HepG2 (cell line): ENCODE measurements around the gene NT5C3B. TPM values are rescaled to one million over a fixed set of nuclear protein-coding genes. Genes with fewer than 3 reads are reported as not detected.

Experiments used
- CEBPG ChIP-seq: IDR thresholded peaks from 2 replicates; pipeline ENCODE4 v1.6.1; 2016
- GATA4 ChIP-seq: sonication (generic); IDR thresholded peaks from 2 replicates; pipeline ENCODE4 v1.6.1; 2016; ENCODE audit warnings: antibody characterized with exemption, low read depth, borderline replicate concordance
- HDAC1 ChIP-seq: sonication (generic); formaldehyde crosslinking; IDR thresholded peaks from 2 replicates; pipeline ENCODE4 v1.5.1; 2020; ENCODE audit warnings: mild to moderate bottlenecking, missing genetic modification reagents
- KDM2A ChIP-seq: sonication (generic); formaldehyde crosslinking; IDR thresholded peaks from 2 replicates; pipeline ENCODE4 v1.4.0; 2020; ENCODE audit warnings: low read depth, missing genetic modification reagents, borderline replicate concordance
- RBM22 ChIP-seq: fragments of 200-400 bp; formaldehyde crosslinking; optimal IDR thresholded peaks from 2 replicates; pipeline ENCODE3; 2017; ENCODE audit warnings: mild to moderate bottlenecking, low read length, moderate library complexity
- SMC3 ChIP-seq: IDR thresholded peaks from 2 replicates; pipeline ENCODE4 v1.6.1; 2011; ENCODE audit warnings: low read length, improper control_type of control experiment
- SOX5 ChIP-seq: IDR thresholded peaks from 2 replicates; pipeline ENCODE4 v1.6.1; 2016; ENCODE audit warnings: borderline replicate concordance
- SRY ChIP-seq: sonication (generic); formaldehyde crosslinking; IDR thresholded peaks from 2 replicates; pipeline ENCODE4 v1.8.0; 2022; ENCODE audit warnings: mild to moderate bottlenecking, missing genetic modification reagents
- SUZ12 ChIP-seq: fragments of 150-350 bp; IDR thresholded peaks from 2 replicates; pipeline ENCODE4 v1.6.1; 2014; ENCODE audit warnings: low read depth, low read length
- TEAD2 ChIP-seq: sonication (generic); formaldehyde crosslinking; IDR thresholded peaks from 2 replicates; pipeline ENCODE4 v1.9.0; 2021; ENCODE audit warnings: missing genetic modification reagents
- ZEB1 ChIP-seq: IDR thresholded peaks from 2 replicates; pipeline ENCODE4 v1.6.1; 2012; ENCODE audit warnings: mild to moderate bottlenecking, low read depth, inconsistent platforms; ENCODE audit not compliant: insufficient replicate concordance
- ZNF496 ChIP-seq: sonication (generic); formaldehyde crosslinking; IDR thresholded peaks from 2 replicates; pipeline ENCODE4 v1.8.1; 2023; ENCODE audit warnings: mild to moderate bottlenecking, moderate library complexity, missing genetic modification reagents; ENCODE audit not compliant: insufficient replicate concordance
- ZNF891 ChIP-seq: sonication (generic); formaldehyde crosslinking; IDR thresholded peaks from 2 replicates; pipeline ENCODE4 v1.5.0; 2020; ENCODE audit warnings: mild to moderate bottlenecking, missing genetic modification reagents
- ZSCAN20 ChIP-seq: sonication (generic); formaldehyde crosslinking; IDR thresholded peaks from 2 replicates; pipeline ENCODE4 v1.4.0; 2020; ENCODE audit warnings: missing genetic modification reagents, mild to moderate bottlenecking, borderline replicate concordance
- polyA plus RNA-seq, 8 experiments: library from polyadenylated mRNA; depleted of rRNA in 3 of 8; stranded (reverse) in 7 of 8; unstranded in 1 of 8; fragments of >200 nt; fragmentation: Illumina TruSeq in 4 of 8; extraction: Trizol in 4 of 8; gene quantifications; 2 replicates each; pipeline versions ENCODE4 v1.2.1 to v1.2.3, GENCODE V29; 2011 to 2016; ENCODE audit warnings: low read depth in 4 of 8, missing spikeins in 1 of 8, mixed read lengths in 1 of 8; ENCODE audit not compliant: insufficient read depth in 1 of 8
- total RNA-seq, 5 experiments: library from RNA; depleted of rRNA; stranded (reverse); fragments of >200 nt; fragmentation: Illumina TruSeq; extraction: Trizol; gene quantifications; 2 replicates each; pipeline ENCODE4 v1.2.3, GENCODE V29; 2016; ENCODE audit warnings: low read depth in 1 of 5
- TF ChIP-seq, protein P1 (sequence below): sonication (generic); formaldehyde crosslinking; IDR thresholded peaks from 2 replicates; pipeline ENCODE4 v1.4.0; 2020; ENCODE audit warnings: missing genetic modification reagents
- TF ChIP-seq, protein P2 (sequence below): sonication (generic); formaldehyde crosslinking; IDR thresholded peaks from 2 replicates; pipeline ENCODE4 v1.5.1; 2020; ENCODE audit warnings: missing genetic modification reagents, mild to moderate bottlenecking, borderline replicate concordance
- TF ChIP-seq, protein P3 (sequence below): sonication (generic); formaldehyde crosslinking; IDR thresholded peaks from 2 replicates; pipeline ENCODE4 v1.5.1; 2020; ENCODE audit warnings: missing genetic modification reagents, mild to moderate bottlenecking, borderline replicate concordance
- TF ChIP-seq, protein P4 (sequence below): IDR thresholded peaks from 2 replicates; pipeline ENCODE4 v1.6.1; 2012; ENCODE audit warnings: low read length, improper control_type of control experiment

NT5C3B gene
- total and polyA plus RNA-seq, 2 of the 13 experiments (the other 11 are each of a cell fraction or from before 2014, with no cell fraction given) = 104 to 126 TPM

DNA sequence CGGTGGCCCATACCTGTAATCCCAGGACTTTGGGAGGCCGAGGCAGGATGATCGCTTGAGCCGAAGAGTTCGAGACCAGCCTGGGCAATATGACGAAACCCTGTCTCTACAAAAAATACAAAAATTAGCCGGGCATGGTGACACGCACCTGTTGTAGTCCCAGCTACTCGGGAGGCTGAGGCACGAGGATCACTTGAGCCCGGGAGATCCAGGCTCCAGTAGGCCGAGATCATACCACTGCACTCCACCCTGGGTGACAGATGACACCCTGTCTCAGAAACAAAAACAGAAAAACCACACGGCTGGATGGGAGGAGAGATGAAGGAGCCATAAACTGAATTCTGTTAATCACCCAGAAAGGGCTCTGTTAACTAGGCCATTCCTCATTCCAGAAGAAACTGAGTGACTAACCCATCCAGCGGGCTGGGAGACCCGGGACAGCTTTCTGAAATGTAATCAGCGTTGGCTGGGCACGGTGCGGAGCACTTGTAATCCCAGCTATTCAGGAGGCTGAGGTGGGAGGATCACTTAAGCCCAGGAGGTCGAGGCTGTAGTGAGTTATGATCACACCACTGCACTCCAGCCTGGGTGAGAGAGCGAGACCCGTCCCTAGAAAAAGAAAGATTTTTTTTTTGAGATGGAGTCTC, 641 bp upstream of the NT5C3B start (continued):
- TF ChIP-seq, protein P1, sequence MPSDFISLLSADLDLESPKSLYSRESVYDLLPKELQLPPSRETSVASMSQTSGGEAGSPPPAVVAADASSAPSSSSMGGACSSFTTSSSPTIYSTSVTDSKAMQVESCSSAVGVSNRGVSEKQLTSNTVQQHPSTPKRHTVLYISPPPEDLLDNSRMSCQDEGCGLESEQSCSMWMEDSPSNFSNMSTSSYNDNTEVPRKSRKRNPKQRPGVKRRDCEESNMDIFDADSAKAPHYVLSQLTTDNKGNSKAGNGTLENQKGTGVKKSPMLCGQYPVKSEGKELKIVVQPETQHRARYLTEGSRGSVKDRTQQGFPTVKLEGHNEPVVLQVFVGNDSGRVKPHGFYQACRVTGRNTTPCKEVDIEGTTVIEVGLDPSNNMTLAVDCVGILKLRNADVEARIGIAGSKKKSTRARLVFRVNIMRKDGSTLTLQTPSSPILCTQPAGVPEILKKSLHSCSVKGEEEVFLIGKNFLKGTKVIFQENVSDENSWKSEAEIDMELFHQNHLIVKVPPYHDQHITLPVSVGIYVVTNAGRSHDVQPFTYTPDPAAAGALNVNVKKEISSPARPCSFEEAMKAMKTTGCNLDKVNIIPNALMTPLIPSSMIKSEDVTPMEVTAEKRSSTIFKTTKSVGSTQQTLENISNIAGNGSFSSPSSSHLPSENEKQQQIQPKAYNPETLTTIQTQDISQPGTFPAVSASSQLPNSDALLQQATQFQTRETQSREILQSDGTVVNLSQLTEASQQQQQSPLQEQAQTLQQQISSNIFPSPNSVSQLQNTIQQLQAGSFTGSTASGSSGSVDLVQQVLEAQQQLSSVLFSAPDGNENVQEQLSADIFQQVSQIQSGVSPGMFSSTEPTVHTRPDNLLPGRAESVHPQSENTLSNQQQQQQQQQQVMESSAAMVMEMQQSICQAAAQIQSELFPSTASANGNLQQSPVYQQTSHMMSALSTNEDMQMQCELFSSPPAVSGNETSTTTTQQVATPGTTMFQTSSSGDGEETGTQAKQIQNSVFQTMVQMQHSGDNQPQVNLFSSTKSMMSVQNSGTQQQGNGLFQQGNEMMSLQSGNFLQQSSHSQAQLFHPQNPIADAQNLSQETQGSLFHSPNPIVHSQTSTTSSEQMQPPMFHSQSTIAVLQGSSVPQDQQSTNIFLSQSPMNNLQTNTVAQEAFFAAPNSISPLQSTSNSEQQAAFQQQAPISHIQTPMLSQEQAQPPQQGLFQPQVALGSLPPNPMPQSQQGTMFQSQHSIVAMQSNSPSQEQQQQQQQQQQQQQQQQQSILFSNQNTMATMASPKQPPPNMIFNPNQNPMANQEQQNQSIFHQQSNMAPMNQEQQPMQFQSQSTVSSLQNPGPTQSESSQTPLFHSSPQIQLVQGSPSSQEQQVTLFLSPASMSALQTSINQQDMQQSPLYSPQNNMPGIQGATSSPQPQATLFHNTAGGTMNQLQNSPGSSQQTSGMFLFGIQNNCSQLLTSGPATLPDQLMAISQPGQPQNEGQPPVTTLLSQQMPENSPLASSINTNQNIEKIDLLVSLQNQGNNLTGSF (CRISPR knock-in tag) = peak; percentile 2
- TF ChIP-seq, protein P2, sequence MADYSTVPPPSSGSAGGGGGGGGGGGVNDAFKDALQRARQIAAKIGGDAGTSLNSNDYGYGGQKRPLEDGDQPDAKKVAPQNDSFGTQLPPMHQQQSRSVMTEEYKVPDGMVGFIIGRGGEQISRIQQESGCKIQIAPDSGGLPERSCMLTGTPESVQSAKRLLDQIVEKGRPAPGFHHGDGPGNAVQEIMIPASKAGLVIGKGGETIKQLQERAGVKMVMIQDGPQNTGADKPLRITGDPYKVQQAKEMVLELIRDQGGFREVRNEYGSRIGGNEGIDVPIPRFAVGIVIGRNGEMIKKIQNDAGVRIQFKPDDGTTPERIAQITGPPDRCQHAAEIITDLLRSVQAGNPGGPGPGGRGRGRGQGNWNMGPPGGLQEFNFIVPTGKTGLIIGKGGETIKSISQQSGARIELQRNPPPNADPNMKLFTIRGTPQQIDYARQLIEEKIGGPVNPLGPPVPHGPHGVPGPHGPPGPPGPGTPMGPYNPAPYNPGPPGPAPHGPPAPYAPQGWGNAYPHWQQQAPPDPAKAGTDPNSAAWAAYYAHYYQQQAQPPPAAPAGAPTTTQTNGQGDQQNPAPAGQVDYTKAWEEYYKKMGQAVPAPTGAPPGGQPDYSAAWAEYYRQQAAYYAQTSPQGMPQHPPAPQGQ (CRISPR knock-in tag) = 0 out of 2 replicates have a peak, but pooled peaks have one; percentile 17
- TF ChIP-seq, protein P3, sequence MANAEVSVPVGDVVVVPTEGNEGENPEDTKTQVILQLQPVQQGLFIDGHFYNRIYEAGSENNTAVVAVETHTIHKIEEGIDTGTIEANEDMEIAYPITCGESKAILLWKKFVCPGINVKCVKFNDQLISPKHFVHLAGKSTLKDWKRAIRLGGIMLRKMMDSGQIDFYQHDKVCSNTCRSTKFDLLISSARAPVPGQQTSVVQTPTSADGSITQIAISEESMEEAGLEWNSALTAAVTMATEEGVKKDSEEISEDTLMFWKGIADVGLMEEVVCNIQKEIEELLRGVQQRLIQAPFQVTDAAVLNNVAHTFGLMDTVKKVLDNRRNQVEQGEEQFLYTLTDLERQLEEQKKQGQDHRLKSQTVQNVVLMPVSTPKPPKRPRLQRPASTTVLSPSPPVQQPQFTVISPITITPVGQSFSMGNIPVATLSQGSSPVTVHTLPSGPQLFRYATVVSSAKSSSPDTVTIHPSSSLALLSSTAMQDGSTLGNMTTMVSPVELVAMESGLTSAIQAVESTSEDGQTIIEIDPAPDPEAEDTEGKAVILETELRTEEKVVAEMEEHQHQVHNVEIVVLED = no peak
- TF ChIP-seq ZNF496 (CRISPR knock-in tag) (no peak), HDAC1 (CRISPR knock-in tag) (no peak), CEBPG (CRISPR knock-in tag) (peak; percentile 51; the same call in 1 of the 2 replicates), SMC3 (no peak), SOX5 (CRISPR knock-in tag) (no peak), SUZ12 (no peak), ZNF891 (CRISPR knock-in tag) (no peak), KDM2A (CRISPR knock-in tag) (no peak), RBM22 (no peak), TEAD2 (CRISPR knock-in tag) (no peak), SRY (CRISPR knock-in tag) (peak; percentile 48; the same call in 1 of the 2 replicates), GATA4 (no peak), ZEB1 (no peak), ZSCAN20 (CRISPR knock-in tag) (0 out of 2 replicates have a peak, but pooled peaks have one; percentile 50)
- TF ChIP-seq, protein P4, sequence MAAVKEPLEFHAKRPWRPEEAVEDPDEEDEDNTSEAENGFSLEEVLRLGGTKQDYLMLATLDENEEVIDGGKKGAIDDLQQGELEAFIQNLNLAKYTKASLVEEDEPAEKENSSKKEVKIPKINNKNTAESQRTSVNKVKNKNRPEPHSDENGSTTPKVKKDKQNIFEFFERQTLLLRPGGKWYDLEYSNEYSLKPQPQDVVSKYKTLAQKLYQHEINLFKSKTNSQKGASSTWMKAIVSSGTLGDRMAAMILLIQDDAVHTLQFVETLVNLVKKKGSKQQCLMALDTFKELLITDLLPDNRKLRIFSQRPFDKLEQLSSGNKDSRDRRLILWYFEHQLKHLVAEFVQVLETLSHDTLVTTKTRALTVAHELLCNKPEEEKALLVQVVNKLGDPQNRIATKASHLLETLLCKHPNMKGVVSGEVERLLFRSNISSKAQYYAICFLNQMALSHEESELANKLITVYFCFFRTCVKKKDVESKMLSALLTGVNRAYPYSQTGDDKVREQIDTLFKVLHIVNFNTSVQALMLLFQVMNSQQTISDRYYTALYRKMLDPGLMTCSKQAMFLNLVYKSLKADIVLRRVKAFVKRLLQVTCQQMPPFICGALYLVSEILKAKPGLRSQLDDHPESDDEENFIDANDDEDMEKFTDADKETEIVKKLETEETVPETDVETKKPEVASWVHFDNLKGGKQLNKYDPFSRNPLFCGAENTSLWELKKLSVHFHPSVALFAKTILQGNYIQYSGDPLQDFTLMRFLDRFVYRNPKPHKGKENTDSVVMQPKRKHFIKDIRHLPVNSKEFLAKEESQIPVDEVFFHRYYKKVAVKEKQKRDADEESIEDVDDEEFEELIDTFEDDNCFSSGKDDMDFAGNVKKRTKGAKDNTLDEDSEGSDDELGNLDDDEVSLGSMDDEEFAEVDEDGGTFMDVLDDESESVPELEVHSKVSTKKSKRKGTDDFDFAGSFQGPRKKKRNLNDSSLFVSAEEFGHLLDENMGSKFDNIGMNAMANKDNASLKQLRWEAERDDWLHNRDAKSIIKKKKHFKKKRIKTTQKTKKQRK = no peak
